ENCODE data around the gene COMTD1. TPM values are rescaled to one million over a fixed set of nuclear protein-coding genes. Genes with fewer than 3 reads are reported as not detected.

The COMTD1 gene
- total and polyA plus RNA-seq, 10 donors = 14.2 to 57.4 (median 20.4) TPM

GRCh38 chr10:75245354-75246250, 9.8 kb upstream of the COMTD1 start:
- no peak for TF ChIP-seq CTCF (IDR thresholded peaks at IDR 0.05 in 8 of 11, conservative IDR thresholded peaks at IDR 0.05 in 3 of 11)
- TF ChIP-seq POLR2A (IDR thresholded peaks at IDR 0.05) = no peak
- no peak for TF ChIP-seq POLR2AphosphoS5 (IDR thresholded peaks at IDR 0.05)
- Histone ChIP-seq H3K9me3 (no peaks in the 10 kb centered on the region), H3K4me1 (no peaks in the 10 kb centered on the region), H3K36me3 (no peaks in the 10 kb centered on the region), H3K27ac (no peak overlapping the region), H3K4me3 (no peak overlapping the region), H3K27me3 (replicated peaks in 1 of 7) (no peaks in the 10 kb centered on the region)
- intact Hi-C loops (cut with DNase I; ENCODE audit: low total_unique reads) = no loop called here
- 82 to 92% (median 85%) methylated on average over 9 to 10 of the region's 10 CpGs for WGBS, 5 donors
- DNase-seq = no peak

- TF ChIP-seq POLR2AphosphoS5 (IDR thresholded peaks at IDR 0.05) (no peak), CTCF (IDR thresholded peaks at IDR 0.05 in 8 of 11, conservative IDR thresholded peaks at IDR 0.05 in 3 of 11) (no peak), POLR2A (IDR thresholded peaks at IDR 0.05) (no peak)
- no peaks in the 10 kb centered on the region for H3K4me1 ChIP-seq
- no peak overlapping the region for H3K27ac ChIP-seq
- H3K36me3 ChIP-seq = no peaks in the 10 kb centered on the region
- 77 to 86% (median 80%) methylated on average over 3 to 8 of the region's 8 CpGs for WGBS, 5 donors
- DNase-seq = no peak
- intact Hi-C loops (cut with DNase I; ENCODE audit: low total_unique reads) = no loop called here
- no peaks in the 10 kb centered on the region for H3K27me3 ChIP-seq (replicated peaks in 1 of 7)
- H3K9me3 ChIP-seq = no peaks in the 10 kb centered on the region
- H3K4me3 ChIP-seq = no peak overlapping the region
These were observed 9.0 kb upstream of the COMTD1 start for GRCh38 chr10:75244487-75245353.

- no peak overlapping the region for H3K4me3 ChIP-seq
- TF ChIP-seq POLR2AphosphoS5 (IDR thresholded peaks at IDR 0.05) (no peak), CTCF (IDR thresholded peaks at IDR 0.05 in 8 of 11, conservative IDR thresholded peaks at IDR 0.05 in 3 of 11) (no peak), POLR2A (IDR thresholded peaks at IDR 0.05) (no peak)
- H3K36me3 ChIP-seq = no peaks in the 10 kb centered on the region
- H3K27me3 ChIP-seq (replicated peaks in 1 of 7) = no peaks in the 10 kb centered on the region
- intact Hi-C loops (cut with DNase I; ENCODE audit: low total_unique reads) = no loop called here
- H3K4me1 ChIP-seq = no peaks in the 10 kb centered on the region
- WGBS, 5 donors = 86 to 95% (median 89%) methylated on average over 9 to 10 of the region's 10 CpGs
- no peak for DNase-seq
- no peak overlapping the region for H3K27ac ChIP-seq
- no peaks in the 10 kb centered on the region for H3K9me3 ChIP-seq
These were observed 7.7 kb upstream of the COMTD1 start for GRCh38 chr10:75243426-75243825.

Measured in spleen (tissue), 11 donors.